ENCODE results near the gene WASF1. TPM values are rescaled to one million over a fixed set of nuclear protein-coding genes. Genes with fewer than 3 reads are reported as not detected.

The WASF1 gene
- total RNA-seq, 4 donors from 2014 or later = 10.7 to 20.9 (median 16.3) TPM

DNA sequence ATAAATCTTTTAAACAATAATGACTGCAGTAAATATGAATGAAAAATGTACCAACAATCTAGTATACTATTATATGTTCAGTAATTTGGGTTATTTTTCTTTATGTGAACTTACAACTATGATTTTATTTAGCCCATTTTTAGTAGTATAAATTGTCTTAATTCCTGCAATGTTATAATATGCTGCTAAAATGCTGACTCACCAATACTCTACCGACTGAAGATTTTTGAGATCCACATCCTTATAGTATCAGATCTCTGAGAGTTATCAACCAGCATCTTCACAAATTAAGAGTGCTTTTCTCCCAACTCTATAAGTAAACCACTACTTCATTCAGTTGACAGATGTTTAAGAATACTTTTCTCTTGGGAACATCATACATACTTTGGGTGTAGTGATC is 17.4 kb upstream of the WASF1 start:
- intact Hi-C loops (cut with DNase I) = no loop called here
- WGBS, 2 donors = 70 to 77% methylated on average over 1 of the region's 1 CpG
- TF ChIP-seq, protein P1, sequence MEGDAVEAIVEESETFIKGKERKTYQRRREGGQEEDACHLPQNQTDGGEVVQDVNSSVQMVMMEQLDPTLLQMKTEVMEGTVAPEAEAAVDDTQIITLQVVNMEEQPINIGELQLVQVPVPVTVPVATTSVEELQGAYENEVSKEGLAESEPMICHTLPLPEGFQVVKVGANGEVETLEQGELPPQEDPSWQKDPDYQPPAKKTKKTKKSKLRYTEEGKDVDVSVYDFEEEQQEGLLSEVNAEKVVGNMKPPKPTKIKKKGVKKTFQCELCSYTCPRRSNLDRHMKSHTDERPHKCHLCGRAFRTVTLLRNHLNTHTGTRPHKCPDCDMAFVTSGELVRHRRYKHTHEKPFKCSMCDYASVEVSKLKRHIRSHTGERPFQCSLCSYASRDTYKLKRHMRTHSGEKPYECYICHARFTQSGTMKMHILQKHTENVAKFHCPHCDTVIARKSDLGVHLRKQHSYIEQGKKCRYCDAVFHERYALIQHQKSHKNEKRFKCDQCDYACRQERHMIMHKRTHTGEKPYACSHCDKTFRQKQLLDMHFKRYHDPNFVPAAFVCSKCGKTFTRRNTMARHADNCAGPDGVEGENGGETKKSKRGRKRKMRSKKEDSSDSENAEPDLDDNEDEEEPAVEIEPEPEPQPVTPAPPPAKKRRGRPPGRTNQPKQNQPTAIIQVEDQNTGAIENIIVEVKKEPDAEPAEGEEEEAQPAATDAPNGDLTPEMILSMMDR (IDR thresholded peaks at IDR 0.05) = no peak
- no peak for TF ChIP-seq POLR2A (IDR thresholded peaks at IDR 0.05)
- Histone ChIP-seq H3K4me3 (no peak overlapping the region), H3K27me3 (no peaks in the 10 kb centered on the region), H3K36me3 (peaks cover 0 to 30% (median 0%) of the 10 kb centered on the region in 3 donors), H3K27ac (no peak overlapping the region), H3K4me1 (peaks cover 0 to 7% (median 0%) of the 10 kb centered on the region in 3 donors), H3K9me3 (no peaks in the 10 kb centered on the region)
- no peak for DNase-seq

DNA sequence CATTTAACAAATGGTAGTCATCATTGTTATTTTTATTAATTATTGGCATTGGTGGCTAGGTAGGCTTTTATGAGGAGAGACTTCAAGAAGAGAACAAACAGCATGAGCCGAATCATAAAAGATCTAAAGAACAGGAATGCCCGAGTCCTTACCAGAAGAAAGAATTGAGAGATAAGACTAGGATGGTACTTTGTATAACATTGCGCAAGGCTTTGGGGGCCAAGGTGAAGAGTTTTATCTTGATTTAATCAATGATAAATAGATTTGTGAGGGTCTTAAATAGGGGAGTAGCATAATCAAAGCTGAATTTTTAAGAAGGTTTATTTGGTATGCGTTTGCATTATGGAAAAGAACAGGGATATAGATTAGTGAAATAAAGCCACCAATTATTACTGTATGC is 16.2 kb upstream of the WASF1 start:
- intact Hi-C loops (cut with DNase I) = no loop called here
- peaks cover 0 to 4% (median 0%) of the 10 kb centered on the region in 3 donors for H3K4me1 ChIP-seq
- 91 to 94% methylated on average over 4 of the region's 4 CpGs for WGBS, 2 donors
- no peaks in the 10 kb centered on the region for H3K27me3 ChIP-seq
- no peak for DNase-seq
- H3K27ac ChIP-seq = no peak overlapping the region
- H3K9me3 ChIP-seq = no peaks in the 10 kb centered on the region
- H3K4me3 ChIP-seq = no peak overlapping the region
- H3K36me3 ChIP-seq = peaks cover 0 to 27% (median 0%) of the 10 kb centered on the region in 3 donors
- no peak for TF ChIP-seq POLR2A (IDR thresholded peaks at IDR 0.05)
- TF ChIP-seq, protein P1 (IDR thresholded peaks at IDR 0.05) = no peak

DNA sequence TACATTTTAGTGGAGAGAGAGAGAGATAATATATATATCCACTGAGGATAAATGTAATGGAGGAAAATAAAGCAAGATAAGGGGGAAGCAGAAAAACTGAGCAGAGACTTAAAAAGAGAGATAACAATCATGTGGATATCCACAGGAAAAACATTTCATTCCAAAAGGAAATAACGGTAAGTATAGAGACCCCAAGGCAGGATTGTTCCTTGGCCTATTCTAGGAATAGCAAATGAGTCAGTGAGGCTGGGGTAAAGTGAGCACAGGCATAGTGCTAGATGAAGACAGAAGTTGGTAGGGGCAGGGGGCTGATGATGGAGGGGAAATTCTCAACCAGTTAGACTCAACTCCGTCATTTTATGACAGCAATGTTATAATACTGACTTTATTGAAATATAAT is 12.0 kb upstream of the WASF1 start:
- peaks cover 0 to 30% (median 0%) of the 10 kb centered on the region in 3 donors for H3K4me1 ChIP-seq
- H3K9me3 ChIP-seq = no peaks in the 10 kb centered on the region
- H3K4me3 ChIP-seq = no peak overlapping the region
- no peak overlapping the region for H3K27ac ChIP-seq
- TF ChIP-seq, protein P1 (IDR thresholded peaks at IDR 0.05) = no peak
- TF ChIP-seq POLR2A (IDR thresholded peaks at IDR 0.05) = no peak
- intact Hi-C loops (cut with DNase I) = no loop called here
- no peak for DNase-seq
- H3K36me3 ChIP-seq = peaks cover 0 to 16% (median 0%) of the 10 kb centered on the region in 3 donors
- H3K27me3 ChIP-seq = no peaks in the 10 kb centered on the region
- WGBS, 2 donors = 83 to 98% methylated on average over 2 of the region's 2 CpGs

DNA sequence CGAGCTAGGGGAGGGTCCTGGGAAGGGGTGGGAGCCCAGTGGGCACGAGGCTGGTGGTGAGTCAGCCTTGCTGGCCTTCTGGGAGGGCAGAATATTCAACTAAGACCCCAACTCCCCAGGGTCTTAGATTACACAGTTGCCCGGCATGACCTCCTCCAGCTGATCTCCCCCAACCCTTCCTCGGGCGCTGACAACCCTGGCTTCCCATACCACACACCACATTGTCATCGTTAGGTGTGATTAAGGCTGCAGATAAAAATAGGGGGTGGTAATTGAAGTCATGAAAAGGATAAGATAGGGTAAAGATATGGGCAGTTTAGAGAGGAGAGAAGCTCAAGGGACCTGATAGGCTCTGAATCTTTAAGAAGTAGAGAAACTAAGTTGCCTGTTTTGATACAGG is 11.3 kb upstream of the WASF1 start:
- TF ChIP-seq, protein P1 (IDR thresholded peaks at IDR 0.05) = no peak
- no peak for TF ChIP-seq POLR2A (IDR thresholded peaks at IDR 0.05)
- Histone ChIP-seq H3K36me3 (peaks cover 0 to 16% (median 0%) of the 10 kb centered on the region in 3 donors), H3K27ac (no peak overlapping the region), H3K9me3 (no peaks in the 10 kb centered on the region), H3K4me1 (peaks cover 0 to 37% (median 5%) of the 10 kb centered on the region in 3 donors), H3K27me3 (no peaks in the 10 kb centered on the region), H3K4me3 (no peak overlapping the region)
- DNase-seq = no peak
- 69 to 94% methylated on average over 3 to 5 of the region's 6 CpGs for WGBS, 2 donors
- intact Hi-C loops (cut with DNase I) = no loop called here

DNA sequence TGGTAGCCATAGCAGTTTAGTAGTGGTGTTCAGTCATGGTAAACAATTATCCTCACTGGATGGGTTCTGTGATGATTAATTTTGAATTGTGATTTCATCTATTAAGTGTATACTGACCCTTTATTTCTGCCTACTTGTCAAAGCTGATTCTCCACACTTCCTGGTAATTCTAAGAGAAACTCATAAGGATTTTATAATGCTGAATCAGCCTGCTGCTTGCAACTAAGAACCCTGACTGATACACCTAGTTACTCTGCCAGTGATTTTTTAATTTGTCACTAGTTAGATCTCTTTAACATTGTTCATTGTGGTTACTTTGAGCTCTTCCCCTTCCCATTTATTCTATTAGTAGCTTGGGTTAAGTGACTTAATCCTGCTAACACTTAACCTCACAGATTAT is 9.3 kb upstream of the WASF1 start:
- Histone ChIP-seq H3K4me1 (peaks cover 0 to 46% (median 5%) of the 10 kb centered on the region in 3 donors), H3K4me3 (no peak overlapping the region), H3K27me3 (no peaks in the 10 kb centered on the region), H3K36me3 (peaks cover 0 to 8% (median 0%) of the 10 kb centered on the region in 3 donors), H3K27ac (no peak overlapping the region), H3K9me3 (no peaks in the 10 kb centered on the region)
- DNase-seq = no peak
- TF ChIP-seq, protein P1 (IDR thresholded peaks at IDR 0.05) = no peak
- TF ChIP-seq POLR2A (IDR thresholded peaks at IDR 0.05) = no peak
- intact Hi-C loops (cut with DNase I) = loop anchor here (10.0 kb wide), 1 partner anchor 206 kb away; no protein-coding TSS in a partner anchor

All from esophagus squamous epithelium (tissue), 5 donors.